Measurements from ENCODE around the gene SNCG.

DNA sequence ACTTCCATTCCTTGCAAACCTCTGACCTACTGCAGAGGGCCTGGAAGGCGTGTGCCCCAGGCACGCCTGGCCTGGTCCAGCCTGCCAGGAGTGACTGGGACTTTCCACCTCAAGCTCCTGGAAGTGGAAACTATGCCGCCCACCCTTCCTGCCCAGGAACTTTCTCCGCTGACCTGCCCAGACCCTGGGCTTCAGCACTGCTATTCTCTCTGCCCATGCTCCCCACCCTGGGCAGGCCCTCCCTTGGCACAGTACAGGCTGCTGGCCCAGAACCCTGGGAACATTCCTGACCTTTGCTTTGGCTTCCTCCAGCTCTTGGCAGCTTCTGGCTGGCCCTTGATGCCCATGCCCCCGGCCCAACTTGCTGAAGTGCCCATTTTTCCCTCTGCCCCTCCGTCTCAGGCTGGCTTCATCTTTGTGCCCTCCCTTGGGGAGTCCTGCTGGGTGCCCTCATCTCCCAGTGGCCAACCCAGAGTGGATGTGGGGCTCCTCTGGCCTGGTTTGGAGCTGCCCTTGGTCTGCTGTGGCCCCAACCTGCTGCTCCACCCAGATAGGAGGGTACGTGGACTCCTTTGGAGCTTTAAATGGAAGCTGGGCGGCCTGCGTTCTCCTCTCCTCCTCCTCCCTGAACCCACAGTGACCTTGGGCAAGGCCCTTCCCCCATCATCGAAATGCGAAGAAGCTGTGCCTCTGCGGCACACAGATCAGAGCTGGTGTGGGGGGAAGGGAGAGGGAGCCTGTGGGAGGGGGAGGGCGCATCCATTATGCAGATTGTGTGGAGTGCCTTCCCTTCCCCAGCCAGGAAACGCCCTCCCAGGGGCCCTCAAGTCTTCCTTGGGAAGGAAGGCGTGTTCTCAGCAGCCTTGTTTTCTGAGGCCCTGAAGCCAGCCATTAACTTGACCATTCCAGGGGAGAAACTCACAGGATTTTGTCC, 4.4 kb upstream of the SNCG start:
- TF ChIP-seq, protein P1, sequence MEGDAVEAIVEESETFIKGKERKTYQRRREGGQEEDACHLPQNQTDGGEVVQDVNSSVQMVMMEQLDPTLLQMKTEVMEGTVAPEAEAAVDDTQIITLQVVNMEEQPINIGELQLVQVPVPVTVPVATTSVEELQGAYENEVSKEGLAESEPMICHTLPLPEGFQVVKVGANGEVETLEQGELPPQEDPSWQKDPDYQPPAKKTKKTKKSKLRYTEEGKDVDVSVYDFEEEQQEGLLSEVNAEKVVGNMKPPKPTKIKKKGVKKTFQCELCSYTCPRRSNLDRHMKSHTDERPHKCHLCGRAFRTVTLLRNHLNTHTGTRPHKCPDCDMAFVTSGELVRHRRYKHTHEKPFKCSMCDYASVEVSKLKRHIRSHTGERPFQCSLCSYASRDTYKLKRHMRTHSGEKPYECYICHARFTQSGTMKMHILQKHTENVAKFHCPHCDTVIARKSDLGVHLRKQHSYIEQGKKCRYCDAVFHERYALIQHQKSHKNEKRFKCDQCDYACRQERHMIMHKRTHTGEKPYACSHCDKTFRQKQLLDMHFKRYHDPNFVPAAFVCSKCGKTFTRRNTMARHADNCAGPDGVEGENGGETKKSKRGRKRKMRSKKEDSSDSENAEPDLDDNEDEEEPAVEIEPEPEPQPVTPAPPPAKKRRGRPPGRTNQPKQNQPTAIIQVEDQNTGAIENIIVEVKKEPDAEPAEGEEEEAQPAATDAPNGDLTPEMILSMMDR (IDR thresholded peaks at IDR 0.05): no peak
- TF ChIP-seq POLR2A (IDR thresholded peaks at IDR 0.05) (no peak), POLR2AphosphoS5 (IDR thresholded peaks at IDR 0.05) (peak; percentile 24 to 40 (median 37)), EP300 (IDR thresholded peaks at IDR 0.05) (peak; percentile 28)
